Colonic mucosa (tissue), 4 donors: ENCODE data around the gene CFAP92. TPM values are rescaled to one million over a fixed set of nuclear protein-coding genes. Genes with fewer than 3 reads are reported as not detected.

ENCODE experiments used
- DNase-seq: peaks from one replicate; pipeline ENCODE4 v3.0.0-alpha.2; 2020
- H3K27ac ChIP-seq: fragments of 200-600 bp; one replicate; pipeline ENCODE4 v1.8.0; 2021
- H3K27me3 ChIP-seq: fragments of 200-600 bp; one replicate; pipeline ENCODE4 v1.8.0; 2021
- H3K36me3 ChIP-seq: fragments of 200-600 bp; one replicate; pipeline ENCODE4 v1.8.0; 2021
- H3K4me1 ChIP-seq: fragments of 200-600 bp; one replicate; pipeline ENCODE4 v1.8.0; 2021; ENCODE audit warnings: mild to moderate bottlenecking
- H3K4me3 ChIP-seq: fragments of 200-600 bp; one replicate; pipeline ENCODE4 v1.8.0; 2021
- H3K9ac ChIP-seq, 2 donors: one replicate each; pipeline ENCODE4 v1.7.0; 2013; ENCODE audit warnings: control low read depth in 2 of 2, low read depth in 2 of 2, low read length in 2 of 2
- H3K9me3 ChIP-seq: fragments of 200-600 bp; one replicate; pipeline ENCODE4 v1.8.0; 2021
- intact Hi-C: fragments of 100-400 bp; cut with DNase I; formaldehyde crosslinking; loops from one replicate; pipeline ENCODE4 v1.14.1; 2022
- total RNA-seq, 2 donors: library from RNA; stranded (reverse); fragmentation: NEBNext Ultra II Directional in 1 of 2; extraction: Animal tissue kit (Norgen Biotek cat#: 25700) in 1 of 2; gene quantifications; one replicate each; pipeline ENCODE4 v1.2.1, GENCODE V29; 2021
- TF ChIP-seq, protein P1 (sequence below): fragments of 200-600 bp; IDR thresholded peaks from one replicate; pipeline ENCODE4 v1.8.0; 2022; ENCODE audit warnings: antibody characterized with exemption, mild to moderate bottlenecking
- donor health status: healthy.
- donor health status: DM: no; HTN: no; CAD: no.
- donor health status: DM: no; HTN: no; CAD: no.

The CFAP92 gene
- total RNA-seq, 2 donors from 2014 or later, result 0.77 to 1.2 TPM

DNA sequence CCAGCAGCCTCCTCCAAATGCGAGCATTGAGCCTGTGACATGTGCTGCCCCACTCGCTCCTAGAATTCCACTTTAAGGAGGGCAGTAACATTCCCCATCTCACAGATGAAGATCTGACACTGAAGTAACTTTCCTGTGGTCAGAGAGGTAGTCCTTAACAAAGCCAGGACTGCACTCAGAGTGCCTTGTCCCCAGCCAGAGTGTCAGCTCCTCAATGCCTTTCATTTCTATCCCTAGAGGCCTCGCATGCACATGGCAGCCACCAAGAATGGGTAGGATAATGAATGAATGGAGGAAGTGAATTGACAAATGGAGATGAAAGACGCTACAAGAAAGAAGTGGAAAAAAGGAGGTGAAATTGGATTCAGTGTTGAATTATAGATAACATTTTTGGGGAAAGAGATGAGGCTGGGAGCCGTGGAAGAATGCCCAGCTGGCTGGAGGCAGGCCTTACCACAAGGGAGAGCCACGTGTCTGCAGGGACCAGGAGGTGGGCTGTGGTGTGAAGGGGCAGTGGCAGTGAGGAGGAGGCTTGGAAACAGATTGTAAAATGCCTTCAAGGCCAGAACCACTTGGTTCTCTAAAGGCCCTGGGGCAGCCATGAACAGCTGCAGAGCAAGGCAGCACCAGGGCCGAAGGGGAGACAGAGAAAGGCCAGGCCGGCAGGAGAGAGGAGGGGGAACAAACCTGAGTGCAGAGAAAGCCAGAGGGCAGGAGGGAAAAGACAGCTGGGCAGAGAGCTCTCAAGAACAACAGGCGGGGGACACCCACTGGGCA is 10.4 kb downstream of the CFAP92 start:
- no peaks in the 10 kb centered on the region for H3K9me3 ChIP-seq
- TF ChIP-seq, protein P1, sequence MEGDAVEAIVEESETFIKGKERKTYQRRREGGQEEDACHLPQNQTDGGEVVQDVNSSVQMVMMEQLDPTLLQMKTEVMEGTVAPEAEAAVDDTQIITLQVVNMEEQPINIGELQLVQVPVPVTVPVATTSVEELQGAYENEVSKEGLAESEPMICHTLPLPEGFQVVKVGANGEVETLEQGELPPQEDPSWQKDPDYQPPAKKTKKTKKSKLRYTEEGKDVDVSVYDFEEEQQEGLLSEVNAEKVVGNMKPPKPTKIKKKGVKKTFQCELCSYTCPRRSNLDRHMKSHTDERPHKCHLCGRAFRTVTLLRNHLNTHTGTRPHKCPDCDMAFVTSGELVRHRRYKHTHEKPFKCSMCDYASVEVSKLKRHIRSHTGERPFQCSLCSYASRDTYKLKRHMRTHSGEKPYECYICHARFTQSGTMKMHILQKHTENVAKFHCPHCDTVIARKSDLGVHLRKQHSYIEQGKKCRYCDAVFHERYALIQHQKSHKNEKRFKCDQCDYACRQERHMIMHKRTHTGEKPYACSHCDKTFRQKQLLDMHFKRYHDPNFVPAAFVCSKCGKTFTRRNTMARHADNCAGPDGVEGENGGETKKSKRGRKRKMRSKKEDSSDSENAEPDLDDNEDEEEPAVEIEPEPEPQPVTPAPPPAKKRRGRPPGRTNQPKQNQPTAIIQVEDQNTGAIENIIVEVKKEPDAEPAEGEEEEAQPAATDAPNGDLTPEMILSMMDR, result no peak
- intact Hi-C loops, result no loop called here
- no peaks in the 10 kb centered on the region for H3K27me3 ChIP-seq
- H3K4me1 ChIP-seq, result no peaks in the 10 kb centered on the region
- H3K4me3 ChIP-seq, result no peak overlapping the region
- H3K36me3 ChIP-seq, result no peaks in the 10 kb centered on the region
- H3K27ac ChIP-seq, result no peak overlapping the region
- no peak for DNase-seq
- H3K9ac ChIP-seq, result no peak overlapping the region

DNA sequence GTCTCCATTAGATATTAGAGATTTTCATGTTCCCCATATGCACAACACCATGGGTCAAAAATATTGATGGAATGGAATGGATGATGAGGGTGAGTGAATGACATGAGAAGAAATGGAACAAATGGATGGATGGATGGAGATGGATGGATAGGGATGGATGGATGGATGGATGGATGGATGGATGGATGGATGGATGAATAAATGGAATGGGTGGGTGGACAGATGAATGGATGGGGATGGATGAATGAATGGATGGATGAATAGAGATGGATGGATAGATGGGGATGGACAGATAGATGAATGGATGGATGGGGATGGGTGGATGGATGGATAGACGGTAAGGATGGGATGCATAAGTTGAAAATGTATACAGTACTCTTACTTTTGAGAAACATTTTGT is 18.6 kb downstream of the CFAP92 start:
- H3K9me3 ChIP-seq, result no peaks in the 10 kb centered on the region
- no peaks in the 10 kb centered on the region for H3K4me1 ChIP-seq
- H3K9ac ChIP-seq, result no peak overlapping the region
- no peaks in the 10 kb centered on the region for H3K36me3 ChIP-seq
- no peak overlapping the region for H3K27ac ChIP-seq
- intact Hi-C loops, result loop anchor here (10.0 kb wide), 1 partner anchor 110 kb away; no protein-coding TSS in a partner anchor
- TF ChIP-seq, protein P1, result no peak
- no peak overlapping the region for H3K4me3 ChIP-seq
- DNase-seq, result no peak
- H3K27me3 ChIP-seq, result no peaks in the 10 kb centered on the region

DNA sequence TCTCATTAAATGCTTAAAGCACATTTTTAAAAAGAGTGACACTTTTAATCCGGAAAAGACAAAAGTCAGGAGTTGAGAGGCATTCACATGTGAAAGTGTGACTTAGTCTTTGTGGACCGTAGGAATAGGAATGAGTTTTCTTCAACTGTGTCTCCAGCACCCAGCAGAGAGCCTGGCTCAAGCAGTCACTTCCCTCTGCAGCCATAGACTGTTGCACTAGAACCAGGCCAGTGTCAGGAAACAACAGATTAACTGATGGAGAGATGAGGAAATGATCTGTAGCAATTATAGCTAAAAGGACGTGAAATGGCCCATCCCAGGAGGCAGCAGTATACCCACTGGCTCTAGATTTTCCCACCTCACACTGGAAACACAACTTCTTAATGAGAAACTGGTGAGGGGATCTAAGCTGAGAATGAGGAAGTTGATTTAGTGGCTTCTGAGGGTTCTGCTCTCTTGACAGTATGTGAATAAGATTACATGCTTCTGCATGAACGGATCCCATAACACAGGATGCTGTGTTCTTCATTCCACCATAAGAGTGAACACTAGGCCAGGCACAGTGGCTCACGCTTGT is 19.8 kb downstream of the CFAP92 start:
- no peak for DNase-seq
- no peaks in the 10 kb centered on the region for H3K27me3 ChIP-seq
- no peak overlapping the region for H3K4me3 ChIP-seq
- intact Hi-C loops, result loop anchor here (10.0 kb wide), 1 partner anchor 111 kb away; no protein-coding TSS in a partner anchor
- no peak overlapping the region for H3K27ac ChIP-seq
- no peaks in the 10 kb centered on the region for H3K36me3 ChIP-seq
- no peaks in the 10 kb centered on the region for H3K4me1 ChIP-seq
- TF ChIP-seq, protein P1, result no peak
- no peaks in the 10 kb centered on the region for H3K9me3 ChIP-seq
- no peak overlapping the region for H3K9ac ChIP-seq

DNA sequence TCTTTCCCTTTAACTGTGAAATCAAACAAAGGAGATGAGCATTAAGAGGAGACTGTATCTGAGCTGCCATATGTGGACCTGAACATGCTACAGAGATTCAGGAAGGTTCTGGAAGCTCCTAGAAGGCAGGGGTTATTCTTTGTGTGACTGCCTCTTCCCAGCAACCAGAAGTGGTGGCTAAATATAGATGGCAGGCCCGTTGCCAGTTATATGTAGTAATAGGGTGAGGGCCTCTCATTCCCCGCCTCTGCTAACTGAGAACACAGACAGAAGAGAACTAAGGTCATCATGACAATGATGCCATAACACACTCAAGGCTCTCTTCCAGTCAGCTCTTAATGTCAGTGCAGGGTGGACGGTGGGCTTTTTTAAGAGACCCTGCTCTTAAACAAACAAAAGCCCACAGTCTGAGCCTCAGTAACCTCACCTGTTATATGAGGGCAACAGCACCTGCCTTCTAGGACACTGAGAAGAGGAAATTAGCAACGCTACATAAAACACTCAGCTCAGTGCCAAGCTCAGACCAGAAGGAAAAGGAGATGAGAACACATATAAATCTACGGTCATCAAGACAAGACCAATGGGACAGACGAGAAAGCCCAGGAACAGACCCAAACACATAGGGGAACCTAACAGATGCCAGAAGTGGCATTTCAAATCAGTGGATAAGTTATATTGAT is 22.3 kb downstream of the CFAP92 start:
- TF ChIP-seq, protein P1, result no peak
- Histone ChIP-seq H3K36me3 (no peaks in the 10 kb centered on the region), H3K27me3 (no peaks in the 10 kb centered on the region), H3K9me3 (no peaks in the 10 kb centered on the region), H3K9ac (no peak overlapping the region), H3K4me1 (no peaks in the 10 kb centered on the region), H3K27ac (no peak overlapping the region), H3K4me3 (no peak overlapping the region)
- peak; percentile 41 for DNase-seq
- intact Hi-C loops, result loop anchor here (10.0 kb wide), 1 partner anchor 113 kb away; no protein-coding TSS in a partner anchor

DNA sequence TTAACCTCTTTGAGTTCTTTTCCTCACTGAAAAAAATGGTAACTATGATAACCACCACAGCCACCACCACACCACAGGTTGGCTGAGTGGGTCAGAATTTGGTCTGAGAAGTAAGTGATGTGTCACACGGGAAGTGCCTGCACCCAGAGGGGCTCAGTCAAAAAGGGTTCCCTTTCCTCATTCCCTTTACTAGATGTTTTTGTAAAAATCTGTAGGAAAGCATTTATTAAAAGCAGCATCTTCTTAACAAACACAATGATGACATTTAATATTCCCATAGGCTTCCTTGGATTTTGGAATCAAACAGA is 23.2 kb downstream of the CFAP92 start:
- no peaks in the 10 kb centered on the region for H3K36me3 ChIP-seq
- H3K9me3 ChIP-seq, result no peaks in the 10 kb centered on the region
- TF ChIP-seq, protein P1, result no peak
- H3K27ac ChIP-seq, result no peak overlapping the region
- intact Hi-C loops, result loop anchor here (10.0 kb wide), 1 partner anchor 114 kb away; no protein-coding TSS in a partner anchor
- H3K9ac ChIP-seq, result no peak overlapping the region
- no peak for DNase-seq
- no peak overlapping the region for H3K4me3 ChIP-seq
- H3K4me1 ChIP-seq, result peaks cover 3% of the 10 kb centered on the region
- no peaks in the 10 kb centered on the region for H3K27me3 ChIP-seq
